ENCODE measurements around the gene PPP2R3C.
A peak's percentile ranks its signal among the peaks of the same experiment; 100 is the strongest.

PPP2R3C gene

DNA sequence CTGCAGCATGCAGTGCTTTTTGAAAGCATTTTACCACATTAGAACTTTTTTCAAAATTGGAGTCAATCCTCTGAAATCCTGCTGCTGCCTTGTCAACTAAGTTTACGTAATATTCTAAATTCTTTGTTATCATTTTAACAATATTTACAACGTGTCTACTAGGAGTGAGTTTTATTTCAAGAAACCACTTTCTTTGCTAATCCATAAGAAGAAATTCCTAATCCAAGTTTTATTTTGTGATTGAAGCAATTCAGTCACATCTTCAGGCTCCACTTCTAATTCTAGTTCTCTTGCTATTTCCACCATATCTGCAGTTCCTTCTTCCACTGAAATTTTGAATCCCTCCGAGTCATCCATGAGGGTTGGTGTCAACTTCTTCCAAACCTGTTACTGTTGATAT is 25.9 kb upstream of the PPP2R3C start:
- Mint-ChIP-seq H3K4me1 (peaks cover 9% of the 10 kb centered on the region), H3K27ac (ENCODE audit: low read depth) (no peak overlapping the region), H3K9me3 (no peaks in the 10 kb centered on the region), H3K36me3 (ENCODE audit: insufficient read depth) (peaks cover 23% of the 10 kb centered on the region), H3K27me3 (no peaks in the 10 kb centered on the region), H3K4me3 (no peak overlapping the region)
- ATAC-seq (replicated peaks; ENCODE audit: extremely low read depth, poor library complexity, severe bottlenecking) (no peak), DNase-seq (ENCODE audit: low spot score in 2 of 2) (no peak)

DNA sequence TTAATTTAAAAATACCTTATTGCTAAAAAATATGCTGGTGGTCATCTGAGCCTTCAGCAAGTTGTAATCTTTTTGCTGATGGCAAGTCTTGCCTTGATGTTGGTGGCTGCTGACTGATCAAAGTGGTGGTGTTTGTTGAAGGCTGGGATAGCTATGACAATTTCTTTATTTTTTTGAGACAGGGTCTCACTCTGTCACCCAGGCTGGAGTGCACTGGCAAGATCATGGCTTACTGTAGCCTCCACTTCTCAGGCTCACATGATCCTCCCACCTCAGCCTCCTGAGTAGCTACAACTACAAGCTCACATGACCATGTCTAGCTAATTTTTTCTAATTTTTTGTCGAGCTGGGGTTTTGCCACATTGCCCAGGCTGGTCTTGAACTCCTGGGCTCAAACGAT is 25.4 kb upstream of the PPP2R3C start:
- Mint-ChIP-seq H3K27ac (ENCODE audit: low read depth) (no peak overlapping the region), H3K9me3 (no peaks in the 10 kb centered on the region), H3K4me1 (peaks cover 9% of the 10 kb centered on the region), H3K36me3 (ENCODE audit: insufficient read depth) (peaks cover 23% of the 10 kb centered on the region), H3K27me3 (no peaks in the 10 kb centered on the region), H3K4me3 (no peak overlapping the region)
- ATAC-seq (replicated peaks; ENCODE audit: extremely low read depth, poor library complexity, severe bottlenecking), result no peak
- no peak for DNase-seq (ENCODE audit: low spot score in 2 of 2)

DNA sequence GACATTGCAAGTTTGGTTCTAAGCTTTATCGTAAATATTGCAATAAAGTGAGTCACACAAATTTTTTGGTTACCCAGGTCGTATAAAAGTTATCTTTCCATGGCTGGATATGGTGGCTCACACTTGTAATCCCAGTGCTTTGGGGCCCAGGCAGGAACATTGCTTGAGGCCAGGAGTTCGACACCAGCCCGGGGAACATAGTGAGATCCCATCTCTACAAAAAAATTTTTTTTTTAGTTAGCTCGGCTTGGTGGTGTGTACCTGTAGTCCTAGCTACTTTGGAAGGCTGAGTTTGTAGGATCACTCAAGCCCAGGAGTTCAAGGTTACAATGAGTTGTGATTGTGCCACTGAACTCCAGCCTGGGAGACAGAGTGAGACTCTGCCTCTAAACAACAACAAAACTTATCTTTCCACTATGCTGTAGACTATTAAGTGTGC is 24.9 kb upstream of the PPP2R3C start:
- Mint-ChIP-seq H3K27ac (ENCODE audit: low read depth) (no peak overlapping the region), H3K9me3 (no peaks in the 10 kb centered on the region)
- no peak for DNase-seq (ENCODE audit: low spot score in 2 of 2)

DNA sequence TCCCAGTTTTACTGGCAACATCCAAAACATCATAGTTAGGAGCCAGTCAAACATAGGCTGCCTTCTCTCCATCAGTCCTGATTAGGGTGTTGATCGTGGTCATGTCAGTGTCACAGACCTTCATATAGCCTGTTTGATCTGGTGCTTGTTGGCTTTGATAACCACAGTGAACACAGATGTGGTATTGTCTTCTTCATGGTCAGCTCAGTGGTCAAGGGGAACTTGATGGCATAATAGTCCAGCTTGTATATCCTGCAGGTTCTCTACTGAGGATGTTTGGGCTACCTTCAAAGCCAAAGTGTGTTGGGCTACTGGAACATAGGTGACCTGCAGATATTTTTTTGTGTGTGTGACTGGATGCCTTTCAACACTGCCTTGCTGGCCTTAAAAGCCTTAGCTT is 22.2 kb upstream of the PPP2R3C start:
- H3K4me1 Mint-ChIP-seq, result peaks cover 9% of the 10 kb centered on the region
- H3K36me3 Mint-ChIP-seq (ENCODE audit: insufficient read depth), result peaks cover 8% of the 10 kb centered on the region
- H3K4me3 Mint-ChIP-seq, result no peak overlapping the region
- no peak overlapping the region for H3K27ac Mint-ChIP-seq (ENCODE audit: low read depth)
- no peak for DNase-seq (ENCODE audit: low spot score in 2 of 2)
- H3K9me3 Mint-ChIP-seq, result no peaks in the 10 kb centered on the region
- no peaks in the 10 kb centered on the region for H3K27me3 Mint-ChIP-seq
- ATAC-seq (replicated peaks; ENCODE audit: extremely low read depth, poor library complexity, severe bottlenecking), result no peak

More for the DNA sequence above, 24.9 kb upstream of the PPP2R3C start:
- H3K27me3 Mint-ChIP-seq, result no peaks in the 10 kb centered on the region
- H3K36me3 Mint-ChIP-seq (ENCODE audit: insufficient read depth), result peaks cover 22% of the 10 kb centered on the region
- H3K4me3 Mint-ChIP-seq, result no peak overlapping the region
- ATAC-seq (replicated peaks; ENCODE audit: extremely low read depth, poor library complexity, severe bottlenecking), result no peak
- peaks cover 9% of the 10 kb centered on the region for H3K4me1 Mint-ChIP-seq

DNA sequence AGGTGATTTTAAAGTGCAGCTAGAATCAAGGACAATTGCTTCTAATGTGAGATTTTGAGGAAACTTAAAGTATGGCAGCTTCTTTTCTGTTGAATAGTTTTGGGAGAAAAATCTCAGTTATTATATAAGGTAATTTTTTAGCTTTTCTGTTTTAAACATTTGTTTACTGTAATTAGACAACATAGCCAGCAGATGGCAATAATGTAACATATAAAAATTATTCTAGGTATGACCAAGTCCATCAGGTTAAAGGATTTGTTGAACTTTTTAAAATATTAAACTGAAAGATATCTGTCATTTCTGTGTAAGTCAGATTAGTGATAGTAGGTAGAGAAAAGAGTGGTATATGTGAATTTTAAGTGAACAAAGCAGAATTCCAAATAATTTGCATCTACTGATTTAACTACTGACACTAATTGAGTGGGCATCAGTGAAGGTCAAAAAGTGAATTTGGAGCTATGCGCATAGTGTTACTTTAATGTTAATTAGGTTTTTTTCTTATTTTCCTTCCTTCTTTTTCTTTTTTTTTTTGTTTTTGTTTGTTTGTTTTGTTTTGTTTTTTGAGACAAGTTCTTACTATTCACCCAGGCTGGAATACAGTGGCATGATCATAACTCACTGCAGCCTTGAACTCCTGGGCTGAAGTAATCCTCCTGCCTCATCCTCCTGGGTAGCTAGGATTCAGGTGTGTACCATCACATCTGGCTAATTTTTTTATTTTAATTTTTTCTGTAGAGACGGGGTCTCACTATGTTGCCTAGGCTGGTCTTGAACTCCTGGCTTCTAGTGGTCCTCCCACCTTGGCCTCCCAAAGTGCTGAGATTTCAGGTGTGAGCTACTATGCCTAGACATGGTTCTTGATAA is 19.2 kb upstream of the PPP2R3C start:
- Mint-ChIP-seq H3K9me3 (no peaks in the 10 kb centered on the region), H3K4me1 (peaks cover 2% of the 10 kb centered on the region), H3K27me3 (no peaks in the 10 kb centered on the region), H3K27ac (ENCODE audit: low read depth) (no peak overlapping the region), H3K36me3 (ENCODE audit: insufficient read depth) (peaks cover 2% of the 10 kb centered on the region), H3K4me3 (no peak overlapping the region)
- ATAC-seq (replicated peaks; ENCODE audit: extremely low read depth, poor library complexity, severe bottlenecking) (no peak), DNase-seq (ENCODE audit: low spot score in 2 of 2) (no peak)

DNA sequence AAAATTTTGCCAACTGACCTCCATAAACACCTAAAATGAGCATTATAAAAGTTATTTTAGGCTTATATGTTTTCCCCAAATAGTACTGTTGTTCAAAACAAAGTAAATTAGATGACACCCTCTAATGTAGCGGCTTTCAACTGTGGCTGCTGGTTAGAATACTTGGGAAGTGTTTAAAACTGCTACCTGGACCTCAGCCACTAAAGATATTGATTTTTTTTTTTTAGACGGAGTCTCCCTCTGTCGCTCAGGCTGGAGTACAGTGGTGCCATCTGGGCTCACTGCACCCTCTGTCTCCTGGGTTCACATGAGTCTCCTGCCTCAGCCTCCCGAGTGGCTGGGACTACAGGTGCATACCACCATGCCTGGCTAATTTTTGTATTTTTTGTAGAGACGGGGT is 16.8 kb upstream of the PPP2R3C start:
- DNase-seq (ENCODE audit: low spot score in 2 of 2), result no peak

DNA sequence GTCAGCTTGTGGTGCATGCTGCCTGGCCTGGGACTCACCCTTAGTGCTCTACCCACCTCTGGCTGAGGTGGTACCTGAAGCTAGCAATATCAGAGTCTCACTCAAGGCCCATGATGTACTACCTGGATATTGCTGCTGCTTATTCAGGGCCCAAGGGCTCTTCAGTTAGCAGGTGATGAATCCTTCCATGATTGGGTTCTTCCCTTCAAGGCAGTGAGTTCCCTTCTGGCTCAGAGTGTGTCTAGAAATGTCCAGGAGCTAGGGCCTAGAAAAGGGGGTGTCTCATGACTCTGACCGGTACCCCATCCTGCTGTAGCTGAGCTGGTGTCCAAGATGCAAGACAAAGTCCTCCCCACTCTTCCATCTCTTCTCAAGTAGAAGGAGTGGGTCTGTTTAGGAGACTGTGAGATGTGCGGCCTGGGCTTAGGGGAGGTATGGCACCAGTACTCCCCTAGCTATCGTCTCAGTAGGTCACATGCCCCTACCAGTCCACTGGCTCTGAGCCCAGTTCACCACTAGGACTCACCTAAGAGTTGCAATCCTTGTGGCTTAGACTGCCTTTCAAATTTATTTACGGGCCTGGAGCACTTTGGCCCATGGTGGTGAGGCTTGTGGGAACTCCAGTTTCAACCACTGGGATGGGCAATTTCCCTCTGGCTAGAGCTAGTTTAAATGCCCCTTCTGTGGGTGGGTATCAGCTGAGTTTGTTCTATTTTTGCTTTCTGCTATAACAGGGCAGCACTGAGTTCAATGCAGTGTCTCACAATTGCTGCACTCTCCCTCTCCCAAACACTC is 12.7 kb upstream of the PPP2R3C start:
- H3K4me1 Mint-ChIP-seq, result peaks cover 22% of the 10 kb centered on the region
- H3K27ac Mint-ChIP-seq (ENCODE audit: low read depth), result peak overlapping the region; percentile 53

More for the DNA sequence above, 16.8 kb upstream of the PPP2R3C start:
- no peaks in the 10 kb centered on the region for H3K9me3 Mint-ChIP-seq
- H3K27me3 Mint-ChIP-seq, result no peaks in the 10 kb centered on the region
- H3K36me3 Mint-ChIP-seq (ENCODE audit: insufficient read depth), result peaks cover 11% of the 10 kb centered on the region
- no peak overlapping the region for H3K27ac Mint-ChIP-seq (ENCODE audit: low read depth)
- peaks cover 18% of the 10 kb centered on the region for H3K4me1 Mint-ChIP-seq
- no peak overlapping the region for H3K4me3 Mint-ChIP-seq
- ATAC-seq (replicated peaks; ENCODE audit: extremely low read depth, poor library complexity, severe bottlenecking), result no peak

DNA sequence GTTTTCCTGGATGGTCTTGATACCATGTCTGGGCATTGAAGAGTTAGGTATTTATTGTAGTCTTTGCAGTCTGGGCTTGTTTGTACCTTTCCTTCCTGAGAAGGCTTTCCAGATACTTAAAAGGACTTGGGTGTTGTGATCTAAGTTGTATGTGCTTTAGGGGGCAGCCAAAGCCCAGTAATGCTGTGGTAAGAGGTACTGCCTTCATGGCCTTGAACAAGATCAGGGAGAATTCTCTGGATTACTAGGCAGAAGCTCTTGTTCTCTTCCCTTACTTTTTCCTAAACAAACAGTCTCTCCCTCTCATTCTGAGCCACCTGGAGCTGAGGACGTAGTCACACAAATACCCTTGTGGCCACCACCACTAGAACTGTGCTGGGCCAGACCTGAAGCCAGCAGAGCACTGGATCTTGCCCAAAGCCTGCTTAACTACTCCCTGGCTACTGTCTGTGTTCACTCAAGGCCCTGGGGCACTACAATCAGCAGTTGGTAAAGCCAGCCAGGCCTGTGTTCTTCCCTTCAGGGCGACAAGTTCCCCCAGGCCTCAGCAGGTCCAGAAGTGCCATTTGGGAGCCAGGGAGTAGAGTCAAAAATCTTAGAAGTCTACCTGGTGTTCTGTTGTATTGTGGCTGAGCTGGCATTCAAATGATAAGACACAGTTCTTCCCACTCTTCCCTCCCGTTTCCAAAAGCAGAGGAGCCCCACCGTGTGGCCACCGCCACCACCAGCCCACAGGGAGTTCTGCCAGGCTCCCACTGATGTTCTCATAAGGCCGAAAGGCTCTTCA is 11.9 kb upstream of the PPP2R3C start:
- H3K36me3 Mint-ChIP-seq (ENCODE audit: insufficient read depth), result peaks cover 30% of the 10 kb centered on the region

More for the DNA sequence above, 12.7 kb upstream of the PPP2R3C start:
- Mint-ChIP-seq H3K27me3 (no peaks in the 10 kb centered on the region), H3K9me3 (peaks cover 4% of the 10 kb centered on the region), H3K36me3 (ENCODE audit: insufficient read depth) (peaks cover 27% of the 10 kb centered on the region), H3K4me3 (no peak overlapping the region)
- ATAC-seq (replicated peaks; ENCODE audit: extremely low read depth, poor library complexity, severe bottlenecking) (no peak), DNase-seq (ENCODE audit: low spot score in 2 of 2) (no peak)

DNA sequence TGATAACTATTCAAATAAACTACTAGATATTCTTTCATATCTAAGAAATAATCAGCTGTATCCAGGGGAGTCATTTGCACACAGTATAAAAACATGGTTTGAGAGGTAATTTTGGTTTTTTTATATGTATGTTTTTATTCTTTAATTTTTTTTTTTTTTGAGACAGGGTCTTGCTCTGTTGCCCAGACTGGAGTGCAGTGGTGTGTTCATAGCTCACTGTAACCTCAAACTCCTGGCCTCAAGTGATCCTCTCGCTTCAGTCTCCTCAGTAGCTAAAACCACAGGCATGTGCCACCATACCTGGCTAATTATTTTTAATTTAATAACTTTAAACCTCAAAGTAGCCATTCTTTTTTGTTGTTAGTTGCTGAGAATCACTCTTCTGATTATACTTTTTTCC is 2.3 kb upstream of the PPP2R3C start:
- no peak for ATAC-seq (replicated peaks; ENCODE audit: extremely low read depth, poor library complexity, severe bottlenecking)
- peaks cover 41% of the 10 kb centered on the region for H3K36me3 Mint-ChIP-seq (ENCODE audit: insufficient read depth)
- peak overlapping the region; percentile 99 for H3K27ac Mint-ChIP-seq (ENCODE audit: low read depth)
- H3K9me3 Mint-ChIP-seq, result no peaks in the 10 kb centered on the region
- H3K4me1 Mint-ChIP-seq, result peaks cover 63% of the 10 kb centered on the region
- H3K4me3 Mint-ChIP-seq, result peak overlapping the region; percentile 97
- no peak for DNase-seq (ENCODE audit: low spot score in 2 of 2)
- no peaks in the 10 kb centered on the region for H3K27me3 Mint-ChIP-seq

More for the DNA sequence above, 11.9 kb upstream of the PPP2R3C start:
- Mint-ChIP-seq H3K27ac (ENCODE audit: low read depth) (peak overlapping the region; percentile 53), H3K27me3 (no peaks in the 10 kb centered on the region), H3K9me3 (peaks cover 4% of the 10 kb centered on the region), H3K4me3 (no peak overlapping the region), H3K4me1 (peaks cover 25% of the 10 kb centered on the region)
- DNase-seq (ENCODE audit: low spot score in 2 of 2) (no peak), ATAC-seq (replicated peaks; ENCODE audit: extremely low read depth, poor library complexity, severe bottlenecking) (no peak)

DNA sequence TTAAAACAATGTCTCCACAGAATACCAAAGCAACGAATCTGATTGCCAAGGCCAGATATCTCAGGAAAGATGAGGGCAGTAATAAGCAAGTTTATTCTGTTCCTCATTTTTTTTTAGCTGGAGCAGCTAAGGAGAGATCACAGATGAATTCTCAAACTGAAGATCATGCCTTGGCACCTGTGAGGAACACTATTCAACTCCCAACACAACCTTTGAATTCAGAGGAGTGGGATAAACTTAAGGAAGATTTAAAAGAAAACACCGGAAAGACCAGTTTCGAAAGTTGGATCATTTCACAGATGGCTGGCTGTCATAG is 1.6 kb upstream of the PPP2R3C start:
- no peak for ATAC-seq (replicated peaks; ENCODE audit: extremely low read depth, poor library complexity, severe bottlenecking)
- no peak for DNase-seq (ENCODE audit: low spot score in 2 of 2)
- Mint-ChIP-seq H3K27ac (ENCODE audit: low read depth) (peak overlapping the region; percentile 99), H3K4me3 (peak overlapping the region; percentile 97), H3K4me1 (peaks cover 56% of the 10 kb centered on the region), H3K9me3 (no peaks in the 10 kb centered on the region), H3K36me3 (ENCODE audit: insufficient read depth) (peaks cover 40% of the 10 kb centered on the region), H3K27me3 (no peaks in the 10 kb centered on the region)

DNA sequence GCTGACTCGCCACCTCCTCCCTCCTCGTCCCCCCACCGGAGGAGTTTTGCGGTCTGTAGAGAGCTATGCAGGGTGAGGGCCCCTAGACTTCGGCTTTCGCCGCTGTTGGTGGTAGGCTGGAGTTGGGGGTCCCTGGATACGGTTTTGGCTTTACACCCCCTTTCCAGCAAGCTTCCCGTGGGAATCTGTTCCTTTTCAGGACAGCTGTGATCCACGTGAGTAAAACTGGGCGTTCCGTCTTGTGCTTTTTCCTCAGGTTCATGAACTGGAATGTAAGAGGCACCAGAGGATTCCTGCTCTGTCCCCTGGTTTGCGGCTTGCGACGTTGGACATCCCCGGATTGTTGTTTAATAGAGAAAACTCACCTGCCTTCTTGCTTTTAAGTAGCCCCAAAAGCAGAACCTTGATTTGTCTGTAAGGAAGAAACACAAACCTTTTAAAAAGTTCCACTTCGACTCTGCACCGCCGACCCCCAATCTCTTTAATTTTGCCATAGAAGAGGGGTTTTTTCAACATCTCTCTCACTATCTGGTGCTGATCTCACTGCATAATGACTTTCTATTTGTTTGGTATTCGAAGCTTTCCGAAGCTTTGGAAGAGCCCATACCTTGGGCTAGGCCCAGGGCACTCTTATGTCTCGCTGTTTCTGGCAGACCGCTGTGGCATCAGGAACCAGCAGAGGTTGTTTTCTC is 1.1 kb upstream of the PPP2R3C start:
- Mint-ChIP-seq H3K36me3 (ENCODE audit: insufficient read depth) (peaks cover 41% of the 10 kb centered on the region), H3K27ac (ENCODE audit: low read depth) (peak overlapping the region; percentile 99), H3K4me3 (peak overlapping the region; percentile 97), H3K9me3 (no peaks in the 10 kb centered on the region), H3K4me1 (peaks cover 56% of the 10 kb centered on the region), H3K27me3 (no peaks in the 10 kb centered on the region)
- no peak for DNase-seq (ENCODE audit: low spot score in 2 of 2)
- ATAC-seq (replicated peaks; ENCODE audit: extremely low read depth, poor library complexity, severe bottlenecking), result no peak

All from central memory CD8-positive, alpha-beta T cell (primary cell).